Suppressor macrophage (primary cell): ENCODE data around the gene CIAPIN1.

Experiments used
- DNase-seq, 4 experiments: peaks; one replicate each; pipeline ENCODE4 v3.0.0-alpha.2; 2020 to 2022

CIAPIN1 gene

DNA sequence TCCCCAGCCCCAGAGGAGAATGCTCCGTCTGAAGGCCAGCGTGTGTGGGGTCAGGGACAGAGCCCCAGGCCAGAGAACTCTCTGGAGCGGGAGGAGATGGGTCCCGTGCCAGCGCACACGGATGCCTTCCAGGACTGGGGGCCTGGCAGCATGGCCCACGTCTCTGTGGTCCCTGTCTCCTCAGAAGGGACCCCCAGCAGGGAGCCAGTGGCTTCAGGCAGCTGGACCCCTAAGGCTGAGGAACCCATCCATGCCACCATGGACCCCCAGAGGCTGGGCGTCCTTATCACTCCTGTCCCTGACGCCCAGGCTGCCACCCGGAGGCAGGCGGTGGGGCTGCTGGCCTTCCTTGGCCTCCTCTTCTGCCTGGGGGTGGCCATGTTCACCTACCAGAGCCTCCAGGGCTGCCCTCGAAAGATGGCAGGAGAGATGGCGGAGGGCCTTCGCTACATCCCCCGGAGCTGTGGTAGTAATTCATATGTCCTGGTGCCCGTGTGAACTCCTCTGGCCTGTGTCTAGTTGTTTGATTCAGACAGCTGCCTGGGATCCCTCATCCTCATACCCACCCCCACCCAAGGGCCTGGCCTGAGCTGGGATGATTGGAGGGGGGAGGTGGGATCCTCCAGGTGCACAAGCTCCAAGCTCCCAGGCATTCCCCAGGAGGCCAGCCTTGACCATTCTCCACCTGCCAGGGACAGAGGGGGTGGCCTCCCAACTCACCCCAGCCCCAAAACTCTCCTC is 64.5 kb downstream of the CIAPIN1 start:
- DNase-seq: no peak

DNA sequence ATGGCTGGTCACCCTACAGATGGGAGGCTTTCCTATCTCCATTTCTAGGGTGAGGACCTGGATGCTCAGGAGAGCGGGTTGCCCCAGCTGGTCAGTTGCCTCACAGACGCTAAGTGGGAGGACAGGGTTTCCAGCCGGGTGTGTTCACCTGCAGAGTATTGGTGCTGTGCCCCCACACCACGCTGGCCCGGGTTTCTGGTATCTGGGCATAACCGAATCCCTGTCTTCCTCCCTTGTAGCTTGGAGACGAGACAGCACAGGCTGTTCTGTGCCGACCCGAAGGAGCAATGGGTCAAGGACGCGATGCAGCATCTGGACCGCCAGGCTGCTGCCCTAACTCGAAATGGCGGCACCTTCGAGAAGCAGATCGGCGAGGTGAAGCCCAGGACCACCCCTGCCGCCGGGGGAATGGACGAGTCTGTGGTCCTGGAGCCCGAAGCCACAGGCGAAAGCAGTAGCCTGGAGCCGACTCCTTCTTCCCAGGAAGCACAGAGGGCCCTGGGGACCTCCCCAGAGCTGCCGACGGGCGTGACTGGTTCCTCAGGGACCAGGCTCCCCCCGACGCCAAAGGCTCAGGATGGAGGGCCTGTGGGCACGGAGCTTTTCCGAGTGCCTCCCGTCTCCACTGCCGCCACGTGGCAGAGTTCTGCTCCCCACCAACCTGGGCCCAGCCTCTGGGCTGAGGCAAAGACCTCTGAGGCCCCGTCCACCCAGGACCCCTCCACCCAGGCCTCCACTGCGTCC is 65.2 kb downstream of the CIAPIN1 start:
- no peak for DNase-seq

DNA sequence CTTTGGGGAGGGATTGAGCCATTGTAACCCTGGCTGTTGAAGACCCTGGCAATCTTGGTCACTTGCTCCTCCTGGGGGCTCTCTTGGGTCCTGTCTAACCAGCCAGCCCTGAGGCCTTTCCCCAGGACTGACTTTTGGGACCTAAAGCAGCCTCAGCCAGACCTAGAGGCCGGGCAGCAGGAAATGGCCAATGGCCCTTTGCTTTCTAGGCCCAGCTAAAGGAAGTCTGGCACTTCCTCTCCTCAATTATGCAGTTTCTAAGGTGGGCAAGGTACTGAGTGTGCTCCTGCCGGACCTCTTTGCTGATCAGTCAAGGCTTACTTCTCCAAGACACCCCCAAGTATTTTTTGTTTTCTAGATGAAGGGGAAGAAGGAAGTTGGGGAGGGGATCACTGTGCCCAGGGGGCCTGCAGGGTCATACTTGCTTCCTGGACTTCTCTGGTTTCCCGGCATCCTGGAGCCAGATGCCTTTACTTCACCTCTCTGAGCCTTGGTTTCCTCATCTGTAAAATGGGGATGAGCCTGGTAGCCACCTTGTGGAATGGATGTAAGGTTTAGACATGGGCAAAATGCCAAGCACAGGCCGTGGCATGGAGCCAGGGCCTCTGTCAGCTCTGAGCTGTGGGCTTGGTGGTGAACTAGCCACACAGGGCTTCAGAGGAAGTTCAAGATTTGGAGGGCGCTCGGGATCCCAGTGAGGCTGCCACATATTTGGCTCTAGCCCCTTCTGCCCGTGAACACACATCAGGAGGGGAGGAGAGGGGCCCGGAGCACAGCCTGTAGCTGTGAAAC is 66.3 kb downstream of the CIAPIN1 start:
- DNase-seq: peak; percentile 59 to 69 (median 64)

DNA sequence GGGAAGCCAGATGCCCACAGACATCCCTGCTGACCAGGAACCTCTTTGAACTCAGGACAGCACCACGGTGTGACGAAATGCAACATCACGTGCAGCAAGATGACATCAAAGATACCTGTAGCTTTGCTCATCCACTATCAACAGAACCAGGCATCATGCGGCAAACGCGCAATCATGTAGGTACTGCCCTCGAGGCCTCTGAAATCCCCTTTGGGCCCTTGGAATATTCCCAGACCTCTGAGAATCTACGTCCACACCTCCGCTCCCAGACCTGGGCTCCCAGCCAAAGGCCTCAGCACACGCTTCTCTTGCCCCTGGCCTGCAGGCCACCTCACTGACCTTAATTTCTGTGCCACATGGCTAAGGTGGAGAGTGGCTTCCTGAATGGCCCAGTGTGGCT is 67.6 kb downstream of the CIAPIN1 start:
- no peak for DNase-seq
